GM21526 (cell line): ENCODE measurements around the gene TLE4.

Experiments
- ATAC-seq: cut with Tn5 transposase; IDR thresholded peaks from one replicate; pipeline ENCODE4 v1.9.1; 2021; ENCODE audit warnings: moderate library complexity; ENCODE audit not compliant: unreplicated experiment, low FRiP score

TLE4 gene

GRCh38 chr9:79570448-79571308 is 1.1 kb upstream of the TLE4 start:
- no peak for ATAC-seq

GRCh38 chr9:79572032-79572607 is 355 bp downstream of the TLE4 start:
- no peak for ATAC-seq

- no peak for ATAC-seq
These were observed 1.0 kb downstream of the TLE4 start for GRCh38 chr9:79572608-79573411.

GRCh38 chr9:79573412-79573923 is 1.7 kb downstream of the TLE4 start:
- ATAC-seq = no peak

GRCh38 chr9:79574136-79574535 is 2.4 kb downstream of the TLE4 start:
- no peak for ATAC-seq

- ATAC-seq = no peak
These were observed 3.0 kb downstream of the TLE4 start for GRCh38 chr9:79574781-79575180.

GRCh38 chr9:79575547-79575946 is 3.8 kb downstream of the TLE4 start:
- ATAC-seq = no peak

- no peak for ATAC-seq
These were observed 6.4 kb downstream of the TLE4 start for GRCh38 chr9:79577969-79578723.

GRCh38 chr9:79578891-79579290 is 7.1 kb downstream of the TLE4 start:
- no peak for ATAC-seq

GRCh38 chr9:79579624-79580023 is 7.9 kb downstream of the TLE4 start:
- no peak for ATAC-seq

GRCh38 chr9:79580055-79580454 is 8.3 kb downstream of the TLE4 start:
- ATAC-seq = no peak

- no peak for ATAC-seq
These were observed 9.6 kb downstream of the TLE4 start for GRCh38 chr9:79581388-79581787.

GRCh38 chr9:79581794-79582193 is 10.0 kb downstream of the TLE4 start:
- ATAC-seq = no peak

- peak; percentile 80 for ATAC-seq
These were observed 12.3 kb downstream of the TLE4 start for GRCh38 chr9:79583952-79584654.

GRCh38 chr9:79584655-79584982 is 12.9 kb downstream of the TLE4 start:
- no peak for ATAC-seq

- no peak for ATAC-seq
These were observed 16.9 kb downstream of the TLE4 start for GRCh38 chr9:79588488-79589223.

GRCh38 chr9:79591458-79591857 is 19.7 kb downstream of the TLE4 start:
- ATAC-seq = no peak

GRCh38 chr9:79592726-79593493 is 21.1 kb downstream of the TLE4 start:
- ATAC-seq = peak; percentile 44
